Heart left ventricle (tissue), 16 donors: ENCODE measurements around the gene EZH1. TPM values are rescaled to one million over a fixed set of nuclear protein-coding genes. Genes with fewer than 3 reads are reported as not detected.

Experiments used
- ATAC-seq, 4 donors: fragments of 200-7000 bp; cut with Tn5 transposase; one replicate each; pipeline ENCODE4 v1.9.1; 2020 to 2022; ENCODE audit warnings: moderate library complexity in 4 of 4, mild to moderate bottlenecking in 3 of 4, moderate number of reproducible peaks in 1 of 4
- DNase-seq, 5 donors: peaks; one replicate each; pipeline ENCODE4 v3.0.0-alpha.2; 2020
- H3K27ac ChIP-seq, 12 donors: fragments of 200-600 bp; sonication (generic) in 4 of 12; one replicate each; pipeline versions ENCODE4 v1.5.0 to v1.8.0; 2016 to 2022; ENCODE audit warnings: mild to moderate bottlenecking in 2 of 12
- H3K27me3 ChIP-seq, 9 donors: fragments of 200-600 bp; sonication (generic) in 2 of 9; one replicate each; pipeline versions ENCODE4 v1.5.1 to v1.8.0; 2016 to 2022; ENCODE audit warnings: mild to moderate bottlenecking in 3 of 9
- H3K36me3 ChIP-seq, 9 donors: fragments of 200-600 bp; sonication (generic) in 2 of 9; one replicate each; pipeline versions ENCODE4 v1.5.0 to v1.8.0; 2018 to 2022; ENCODE audit warnings: mild to moderate bottlenecking in 2 of 9
- H3K4me1 ChIP-seq, 12 donors: fragments of 200-600 bp; sonication (generic) in 4 of 12; one replicate each; pipeline versions ENCODE4 v1.5.0 to v1.8.0; 2016 to 2022; ENCODE audit warnings: mild to moderate bottlenecking in 3 of 12
- H3K4me3 ChIP-seq, 12 donors: fragments of 200-600 bp; sonication (generic) in 4 of 12; one replicate each; pipeline versions ENCODE4 v1.5.0 to v1.8.0; 2017 to 2022; ENCODE audit warnings: mild to moderate bottlenecking in 9 of 12, moderate library complexity in 4 of 12
- H3K9me3 ChIP-seq, 12 donors: fragments of 200-600 bp; sonication (generic) in 4 of 12; one replicate each; pipeline versions ENCODE4 v1.5.0 to v1.8.0; 2016 to 2022; ENCODE audit warnings: mild to moderate bottlenecking in 1 of 12
- POLR2A ChIP-seq, 2 donors: fragments of 450-650 bp; IDR thresholded peaks; one replicate each; pipeline ENCODE4 v1.6.1; 2017; ENCODE audit warnings: antibody characterized with exemption in 2 of 2, mild to moderate bottlenecking in 2 of 2, moderate library complexity in 2 of 2
- WGBS, 4 donors: extraction: QIAGEN DNeasy Blood & Tissue Kit in 2 of 4; methylation state at CpG; one replicate each; pipeline versions ENCODE4 v1.1.5 to v1.1.7; 2013 to 2018; 5-methylcytosine and 5-hydroxymethylcytosine counted together
- intact Hi-C, 10 donors: fragments of 100-400 bp; cut with DNase I; formaldehyde crosslinking; loops; one replicate each; pipeline versions ENCODE4 v1.11.1 to v1.14.2; 2022
- polyA plus RNA-seq, 2 donors: library from polyadenylated mRNA; stranded (reverse); fragments of 200-250 nt; gene quantifications; one replicate each; pipeline ENCODE4 v1.2.3, GENCODE V29; 2013
- total RNA-seq, 9 donors: library from RNA; depleted of rRNA in 2 of 9; stranded (reverse); fragments of >200 nt in 2 of 9; fragmentation: NEBNext Ultra II Directional in 3 of 9; extraction: Animal tissue kit (Norgen Biotek cat#: 25700) in 3 of 9; gene quantifications; one replicate each; pipeline versions ENCODE4 v1.1.0 to v1.2.4, GENCODE V29; 2016 to 2023
- TF ChIP-seq, protein P1 (sequence below), 12 donors: fragments of 200-600 bp; sonication (generic) in 4 of 12; IDR thresholded peaks; one replicate each; pipeline versions ENCODE4 v1.5.0 to v1.8.0; 2018 to 2022; ENCODE audit warnings: antibody characterized with exemption in 12 of 12, mild to moderate bottlenecking in 5 of 12
- donor health status: ischemic (EF 13 %, LVEDD 7.1; RV severe dilation, severe dysfunction).
- donor health status: healthy with polysubstance abuse.
- donor health status: DM: no; HTN: yes; CAD: no.
- donor health status: DM: no; HTN: no; CAD: no.
- donor health status: ischemic (EF 25% LVEDD 6.9; RV normal size, moderate dysfunction).
- donor health status: ischemic (EF 25% LVEDD 5.7; RV mildly dilated, moderate dysfunction).
- donor health status: healthy.
- donor health status: DM: yes; HTN: yes; CAD: no.
- donor health status: ischemic (EF 35%, LVEDD 5.7; RV mildly dilated, moderate dysfunction).
- donor health status: nonischemic (EF 11% LVEDD 7.7; RV severe dilation, severe dysfunction).
- donor health status: DM: yes; HTN: yes; CAD: no.
- donor health status: PGD.
- donor health status: ischemic (EF 29% LVEDD 5.4; RV normal size, mild dysfunction).
- donor health status: nonischemic (EF 23%, LVEDD 6.1; RV moderate dilation, normal function).

EZH1 gene
- total and polyA plus RNA-seq, 11 donors: 18.8 to 50.2 (median 40.7) TPM

DNA sequence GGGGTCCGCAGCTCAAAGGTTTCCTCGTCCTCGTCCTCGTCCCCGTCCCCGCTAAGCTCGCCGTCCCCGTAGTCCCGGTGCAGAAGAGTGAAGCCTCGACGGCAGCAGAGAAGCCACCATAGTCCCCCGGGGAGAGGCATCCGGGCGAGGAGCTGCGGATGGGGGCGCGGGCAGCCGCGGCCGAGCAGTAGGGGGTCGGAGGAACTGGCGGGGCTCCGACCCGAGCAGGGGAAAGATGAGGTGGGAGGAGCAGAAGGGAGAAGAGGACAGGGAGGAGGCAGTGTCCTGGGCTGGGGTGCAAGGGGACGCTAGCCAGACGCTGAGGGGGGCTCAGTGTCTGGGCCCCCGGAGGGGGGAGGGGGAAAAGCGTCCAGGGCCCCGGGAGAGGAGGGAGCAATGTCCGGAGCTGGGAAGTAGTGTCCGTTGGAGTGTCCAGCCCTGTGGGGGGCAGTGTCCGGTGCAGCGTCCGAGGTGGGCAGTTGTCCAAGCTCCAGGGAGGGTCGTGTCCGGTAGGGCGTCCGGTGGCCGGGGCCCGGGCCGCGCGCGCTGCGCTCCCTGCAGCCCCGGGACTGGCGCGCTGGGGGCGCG lies 68.3 kb downstream of the EZH1 start, which contains the start of gene PLEKHH3:
Gene PLEKHH3 (minus strand): TSS at position 571 of the 588 bp plus-strand sequence. CDS start 431 bp downstream, at position 140.
- WGBS, 4 donors: 0 to 1% (median 0%) methylated on average over 42 to 51 of the region's 51 CpGs

GRCh38 chr17:42675965-42676423 lies 68.8 kb downstream of the EZH1 start:
- H3K27me3 ChIP-seq: peaks cover 0 to 39% (median 0%) of the 10 kb centered on the region in 9 donors
- 0 to 1% (median 1%) methylated on average over 14 to 43 of the region's 43 CpGs for WGBS, 4 donors
- TF ChIP-seq, protein P1, sequence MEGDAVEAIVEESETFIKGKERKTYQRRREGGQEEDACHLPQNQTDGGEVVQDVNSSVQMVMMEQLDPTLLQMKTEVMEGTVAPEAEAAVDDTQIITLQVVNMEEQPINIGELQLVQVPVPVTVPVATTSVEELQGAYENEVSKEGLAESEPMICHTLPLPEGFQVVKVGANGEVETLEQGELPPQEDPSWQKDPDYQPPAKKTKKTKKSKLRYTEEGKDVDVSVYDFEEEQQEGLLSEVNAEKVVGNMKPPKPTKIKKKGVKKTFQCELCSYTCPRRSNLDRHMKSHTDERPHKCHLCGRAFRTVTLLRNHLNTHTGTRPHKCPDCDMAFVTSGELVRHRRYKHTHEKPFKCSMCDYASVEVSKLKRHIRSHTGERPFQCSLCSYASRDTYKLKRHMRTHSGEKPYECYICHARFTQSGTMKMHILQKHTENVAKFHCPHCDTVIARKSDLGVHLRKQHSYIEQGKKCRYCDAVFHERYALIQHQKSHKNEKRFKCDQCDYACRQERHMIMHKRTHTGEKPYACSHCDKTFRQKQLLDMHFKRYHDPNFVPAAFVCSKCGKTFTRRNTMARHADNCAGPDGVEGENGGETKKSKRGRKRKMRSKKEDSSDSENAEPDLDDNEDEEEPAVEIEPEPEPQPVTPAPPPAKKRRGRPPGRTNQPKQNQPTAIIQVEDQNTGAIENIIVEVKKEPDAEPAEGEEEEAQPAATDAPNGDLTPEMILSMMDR (IDR thresholded peaks at IDR 0.05): peak in 1 of 12 donors; percentile 11
- no peak for TF ChIP-seq POLR2A (IDR thresholded peaks at IDR 0.05)
- peak overlapping the region; percentile 79 to 97 (median 92) for H3K4me3 ChIP-seq
- DNase-seq (peak; percentile 60 to 82 (median 69)), ATAC-seq (peak in 1 of 4 donors; percentile 1)
- H3K9me3 ChIP-seq: no peaks in the 10 kb centered on the region
- H3K36me3 ChIP-seq: peaks cover 0 to 28% (median 26%) of the 10 kb centered on the region in 9 donors
- H3K27ac ChIP-seq: peak overlapping the region; percentile 66 to 98 (median 96)
- intact Hi-C loops: loop anchor here in 5 of 10 donors (2.0 to 10.0 kb wide), 3 partner anchors 61 to 99 kb away; partner anchors contain the start of genes PSMC3IP (in 2 of the 5), RETREG3 (in 2 of the 5) and TUBG1 (in 2 of the 5)
- H3K4me1 ChIP-seq: peaks cover 2 to 72% (median 55%) of the 10 kb centered on the region in 12 donors

More for the DNA sequence above, 68.3 kb downstream of the EZH1 start, which contains the start of gene PLEKHH3:
- Histone ChIP-seq H3K36me3 (peaks cover 0 to 23% (median 21%) of the 10 kb centered on the region in 9 donors), H3K27ac (peak within 1 kb of the TSS; percentile 76 to 99 (median 96)), H3K4me3 (peak within 1 kb of the TSS; percentile 79 to 97 (median 92)), H3K9me3 (no peaks in the 10 kb centered on the region), H3K4me1 (peaks cover 2 to 74% (median 59%) of the 10 kb centered on the region in 12 donors), H3K27me3 (peaks cover 0 to 35% (median 0%) of the 10 kb centered on the region in 9 donors)
- ATAC-seq: peak in 2 of 4 donors; percentile 1 to 3
- TF ChIP-seq, protein P1 (IDR thresholded peaks at IDR 0.05): peak in 8 of 12 donors; percentile 7 to 50 (median 21)
- TF ChIP-seq POLR2A (IDR thresholded peaks at IDR 0.05): peak; percentile 13 to 92
- intact Hi-C loops: loop anchor here in 4 of 10 donors (2.0 to 10.0 kb wide), 3 partner anchors 62 to 99 kb away; partner anchors contain the start of genes PSMC3IP (in 2 of the 4), RETREG3 (in 1 of the 4) and TUBG1 (in 1 of the 4)
- DNase-seq: no peak

DNA sequence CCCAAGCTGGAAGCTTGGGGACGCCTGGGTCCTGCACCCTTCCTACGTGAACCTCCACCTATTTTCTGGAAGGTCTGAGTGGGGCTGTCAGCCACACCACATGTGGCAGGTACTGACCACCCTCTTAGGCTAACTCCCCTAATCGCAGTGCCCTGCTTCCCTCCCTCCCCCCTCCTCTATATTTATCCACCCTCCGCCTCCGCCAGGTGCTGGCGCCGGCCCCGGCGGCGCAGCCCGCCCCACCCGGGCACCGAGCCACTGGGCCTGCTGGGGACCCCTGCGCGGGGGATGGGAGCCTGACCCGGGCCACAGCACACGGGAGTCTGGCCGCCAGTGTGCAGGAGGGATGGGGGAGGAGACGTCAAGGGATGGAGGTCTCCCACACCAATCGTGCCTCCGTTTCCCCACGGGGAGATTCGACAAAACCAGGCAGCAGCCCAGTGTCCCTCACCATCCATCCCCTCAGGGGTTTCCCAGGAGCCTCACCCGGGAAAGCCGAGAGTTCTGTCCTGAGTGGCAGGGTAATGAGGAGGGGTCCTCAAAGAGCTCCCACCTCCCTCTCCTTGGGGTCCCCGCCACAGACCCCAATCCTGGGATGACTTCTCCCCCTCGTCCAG lies 69.4 kb downstream of the EZH1 start:
- ATAC-seq: peak in 3 of 4 donors; percentile 5 to 19 (median 7)
- DNase-seq: peak; percentile 68 to 79 (median 76)
- H3K27me3 ChIP-seq: peaks cover 0 to 45% (median 0%) of the 10 kb centered on the region in 9 donors
- intact Hi-C loops: loop anchor here in 4 of 10 donors (2.0 to 10.0 kb wide), 3 partner anchors 61 to 98 kb away; partner anchors contain the start of genes PSMC3IP (in 2 of the 4), RETREG3 (in 1 of the 4) and TUBG1 (in 1 of the 4)
- H3K4me1 ChIP-seq: peaks cover 2 to 72% (median 51%) of the 10 kb centered on the region in 12 donors
- H3K36me3 ChIP-seq: peaks cover 0 to 34% (median 31%) of the 10 kb centered on the region in 9 donors
- peak overlapping the region; percentile 66 to 98 (median 96) for H3K27ac ChIP-seq
- TF ChIP-seq POLR2A (IDR thresholded peaks at IDR 0.05): no peak
- H3K4me3 ChIP-seq: peak overlapping the region; percentile 79 to 97 (median 92)
- no peaks in the 10 kb centered on the region for H3K9me3 ChIP-seq
- 2 to 7% (median 4%) methylated on average over 19 to 27 of the region's 27 CpGs for WGBS, 4 donors

DNA sequence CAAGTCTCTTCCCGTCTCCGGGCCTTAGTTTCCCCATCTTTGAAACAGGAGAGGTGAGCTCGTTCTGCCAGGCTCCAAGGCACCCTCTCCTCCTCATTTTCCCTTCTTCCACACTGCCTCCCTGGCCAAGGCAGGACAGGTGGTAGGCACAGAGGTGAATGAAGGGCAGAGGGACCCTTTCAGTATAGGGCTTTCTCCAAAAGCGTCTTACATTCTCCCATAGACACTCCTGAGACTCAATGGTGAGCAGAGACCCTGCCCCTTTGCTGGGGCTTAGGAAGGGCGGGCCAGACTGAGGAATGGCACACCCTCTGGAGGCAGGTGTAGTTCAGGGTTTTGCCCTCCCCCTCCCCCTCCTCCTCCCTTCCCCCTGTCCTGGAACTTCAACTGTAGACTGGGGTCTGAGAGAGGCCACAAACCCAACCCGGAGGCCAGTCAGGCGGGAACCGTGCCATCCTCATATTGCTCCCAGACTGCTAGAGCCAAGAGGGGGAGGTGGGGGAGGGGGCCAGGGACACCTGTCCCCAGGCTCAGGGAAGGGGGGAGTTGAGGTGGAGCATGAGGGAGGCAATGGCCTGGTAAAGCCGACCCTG lies 70.0 kb downstream of the EZH1 start:
- no peaks in the 10 kb centered on the region for H3K9me3 ChIP-seq
- H3K27ac ChIP-seq: peak overlapping the region; percentile 59 to 98 (median 96)
- DNase-seq (peak in 1 of 5 donors; percentile 64), ATAC-seq (no peak)
- peak overlapping the region; percentile 79 to 97 (median 92) for H3K4me3 ChIP-seq
- H3K36me3 ChIP-seq: peaks cover 0 to 39% (median 36%) of the 10 kb centered on the region in 9 donors
- no peak for TF ChIP-seq POLR2A (IDR thresholded peaks at IDR 0.05)
- TF ChIP-seq, protein P1 (IDR thresholded peaks at IDR 0.05): no peak
- H3K4me1 ChIP-seq: peaks cover 2 to 69% (median 45%) of the 10 kb centered on the region in 12 donors
- 31 to 52% (median 33%) methylated on average over 5 to 9 of the region's 9 CpGs for WGBS, 4 donors
- peaks cover 0 to 50% (median 0%) of the 10 kb centered on the region in 9 donors for H3K27me3 ChIP-seq
- intact Hi-C loops: loop anchor here in 4 of 10 donors (2.0 to 10.0 kb wide), 4 partner anchors 58 to 98 kb away; partner anchors contain the start of genes PSMC3IP (in 2 of the 4), RETREG3 (in 1 of the 4) and TUBG1 (in 1 of the 4)
